ENCODE data around the gene INSIG1. TPM values are rescaled to one million over a fixed set of nuclear protein-coding genes. Genes with fewer than 3 reads are reported as not detected.

The INSIG1 gene
- total RNA-seq, 1 donor from 2014 or later, result 9.4 TPM

GRCh38 chr7:155353256-155353897 is 55.7 kb downstream of the INSIG1 start:
- intact Hi-C loops (cut with DNase I), result no loop called here

GRCh38 chr7:155354371-155355048 is 56.8 kb downstream of the INSIG1 start:
- ATAC-seq (no peak), DNase-seq (ENCODE audit: missing footprints) (peak; percentile 8)
- intact Hi-C loops (cut with DNase I), result no loop called here

More at GRCh38 chr7:155353256-155353897, 55.7 kb downstream of the INSIG1 start:
- DNase-seq (ENCODE audit: missing footprints), result no peak
- ATAC-seq, result no peak

- intact Hi-C loops (cut with DNase I), result no loop called here
- ATAC-seq (no peak), DNase-seq (ENCODE audit: missing footprints) (peak; percentile 34)
These were observed 57.5 kb downstream of the INSIG1 start for GRCh38 chr7:155355176-155355575.

- DNase-seq (ENCODE audit: missing footprints) (peak; percentile 3), ATAC-seq (no peak)
- intact Hi-C loops (cut with DNase I), result no loop called here
These were observed 58.1 kb downstream of the INSIG1 start for GRCh38 chr7:155355745-155356144.

GRCh38 chr7:155356323-155357105 is 58.8 kb downstream of the INSIG1 start:
- peak; percentile 23 for DNase-seq (ENCODE audit: missing footprints)
- intact Hi-C loops (cut with DNase I), result no loop called here
- ATAC-seq, result no peak

GRCh38 chr7:155357573-155358041 is 59.9 kb downstream of the INSIG1 start:
- ATAC-seq (no peak), DNase-seq (ENCODE audit: missing footprints) (peak; percentile 49)
- intact Hi-C loops (cut with DNase I), result no loop called here

- peak; percentile 62 for DNase-seq (ENCODE audit: missing footprints)
- intact Hi-C loops (cut with DNase I), result no loop called here
- ATAC-seq, result no peak
These were observed 60.6 kb downstream of the INSIG1 start for GRCh38 chr7:155358066-155358947.

GRCh38 chr7:155358948-155359712 is 61.5 kb downstream of the INSIG1 start:
- no peak for ATAC-seq
- intact Hi-C loops (cut with DNase I), result no loop called here

More at GRCh38 chr7:155358948-155359712, 61.5 kb downstream of the INSIG1 start:
- no peak for DNase-seq (ENCODE audit: missing footprints)

Other genes with a start within 250 kb of the INSIG1 start
- gene HTR5A, start 227.6 kb upstream of the INSIG1 start, total RNA-seq, result not detected
- gene EN2, start 160.3 kb downstream of the INSIG1 start, total RNA-seq, result 0.11 TPM
- not detected for gene CNPY1, start 248.7 kb downstream of the INSIG1 start, total RNA-seq

All from Right ventricle myocardium inferior (tissue), 1 donor.